RPMI8226 (cell line): ENCODE results near the gene DAD1.
"Not testable (repeated sequence)": the region's sequence is repeated elsewhere in the genome, so short reads cannot be mapped to it uniquely, and the experiment has no call there.

Experiments used
- DNase-seq: peaks from one replicate; pipeline ENCODE4 v3.0.0-alpha.2; 2015

DAD1 gene

GRCh38 chr14:22589096-22589839, at the start of gene DAD1:
Gene DAD1 (minus strand): TSS chr14:22589224. CDS start chr14:22589157, 67 bp downstream.
- DNase-seq: peak; percentile 97

- DNase-seq: not testable (repeated sequence)
Observed at GRCh38 chr14:22635980-22636379, 47.0 kb upstream of the DAD1 start.

GRCh38 chr14:22634233-22634900, 45.3 kb upstream of the DAD1 start:
- no peak for DNase-seq

DNA sequence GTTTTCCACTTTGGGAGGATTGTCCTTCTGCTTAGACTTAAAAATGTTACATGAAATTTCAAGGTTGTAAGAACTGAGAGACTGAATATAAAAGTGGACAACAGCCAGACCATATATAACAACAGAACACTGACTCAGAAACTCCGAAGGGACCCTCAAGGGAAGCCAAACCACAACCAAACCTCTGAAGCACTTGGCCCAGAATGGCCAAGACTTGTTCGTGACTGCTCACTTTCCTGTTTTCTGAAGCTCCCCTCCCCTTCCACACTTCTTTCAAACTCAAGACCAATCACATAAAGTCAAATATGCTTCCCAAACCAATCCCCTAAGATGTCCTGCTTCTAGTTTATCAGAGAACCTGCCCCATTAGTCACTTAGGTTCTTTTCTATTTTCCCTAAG, 41.5 kb upstream of the DAD1 start:
- no peak for DNase-seq

DNA sequence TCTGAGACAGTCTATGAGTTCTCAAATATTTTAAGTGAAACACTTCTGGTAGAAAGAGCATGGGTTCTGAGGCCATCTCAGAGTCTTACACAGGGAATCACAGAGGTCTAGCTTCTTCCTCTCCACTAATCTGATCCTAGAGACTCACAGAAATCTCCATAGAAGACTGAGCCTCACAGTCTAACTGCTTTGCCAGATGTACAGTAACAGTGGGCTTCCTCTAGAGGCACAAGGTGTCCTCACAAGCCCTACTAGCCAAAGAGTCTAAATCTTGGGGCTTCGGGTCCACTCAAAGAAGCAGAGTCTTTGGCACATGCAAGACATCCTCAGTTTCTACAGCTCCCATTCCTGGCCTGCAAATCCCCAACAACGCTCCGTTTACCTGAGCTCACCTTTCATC, 41.0 kb upstream of the DAD1 start:
- no peak for DNase-seq

- no peak for DNase-seq
Observed at GRCh38 chr14:22629361-22629760, 40.3 kb upstream of the DAD1 start.

DNA sequence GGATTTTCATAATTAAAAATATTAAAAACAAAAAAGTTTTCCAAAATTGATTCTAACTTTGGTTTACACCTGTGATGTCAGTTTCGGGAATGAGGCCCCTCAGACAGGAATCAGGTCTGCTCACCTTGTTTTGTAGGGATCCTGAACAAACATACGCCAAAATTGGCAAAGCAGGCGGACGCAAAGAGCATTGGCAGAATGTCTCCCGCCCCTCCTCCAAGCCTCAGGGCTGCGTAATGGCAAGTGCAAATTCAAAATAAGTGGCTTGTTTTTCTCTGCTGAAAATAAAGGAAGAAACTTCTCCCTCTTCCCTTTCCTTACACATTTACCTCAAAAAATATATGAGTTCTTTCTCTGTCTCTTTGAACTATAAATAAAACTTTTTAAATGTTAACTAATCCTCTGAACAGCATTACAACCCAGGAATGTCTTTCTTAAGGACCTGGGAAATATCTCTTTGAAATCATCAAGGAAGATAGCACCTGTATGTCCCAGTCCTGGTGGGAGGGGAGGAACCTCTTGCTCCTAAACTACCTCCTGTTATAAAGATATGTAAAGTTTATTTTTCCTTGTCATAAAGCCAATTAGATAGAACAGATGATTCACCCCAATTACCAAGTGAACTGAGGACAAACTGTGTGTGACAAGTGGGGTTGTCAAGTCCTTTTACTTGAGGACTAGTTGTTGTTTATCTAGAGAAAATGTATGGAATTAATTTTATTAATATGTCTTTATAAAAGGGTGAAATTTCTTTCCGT, 38.7 kb upstream of the DAD1 start:
- no peak for DNase-seq

GRCh38 chr14:22626590-22626989, 37.6 kb upstream of the DAD1 start:
- no peak for DNase-seq

DNA sequence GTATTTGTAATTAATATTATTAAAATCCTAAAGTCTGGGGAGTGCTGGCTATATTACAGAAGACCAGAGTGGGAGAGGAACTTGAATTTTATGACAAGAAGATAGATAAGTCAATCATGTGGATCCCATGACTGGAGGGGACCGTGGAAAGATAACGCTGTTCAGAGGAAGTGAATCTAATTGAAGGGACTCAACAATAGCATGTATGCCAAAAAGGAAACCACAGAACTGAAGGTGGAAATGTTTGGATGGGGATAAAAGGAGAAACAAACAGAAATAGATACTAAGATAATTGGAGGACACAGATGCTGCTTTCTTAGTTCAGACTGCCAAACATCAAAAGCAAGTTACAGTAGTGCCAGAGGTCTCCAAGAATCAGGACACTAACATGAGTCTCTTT, 34.0 kb upstream of the DAD1 start:
- no peak for DNase-seq

GRCh38 chr14:22622255-22622654, 33.2 kb upstream of the DAD1 start:
- no peak for DNase-seq

GRCh38 chr14:22615765-22616164, 26.7 kb upstream of the DAD1 start:
- DNase-seq: not testable (repeated sequence)

- peak; percentile 79 for DNase-seq
Observed at GRCh38 chr14:22614240-22614799, 25.3 kb upstream of the DAD1 start.

- no peak for DNase-seq
Observed at GRCh38 chr14:22613736-22614239, 24.8 kb upstream of the DAD1 start.

DNA sequence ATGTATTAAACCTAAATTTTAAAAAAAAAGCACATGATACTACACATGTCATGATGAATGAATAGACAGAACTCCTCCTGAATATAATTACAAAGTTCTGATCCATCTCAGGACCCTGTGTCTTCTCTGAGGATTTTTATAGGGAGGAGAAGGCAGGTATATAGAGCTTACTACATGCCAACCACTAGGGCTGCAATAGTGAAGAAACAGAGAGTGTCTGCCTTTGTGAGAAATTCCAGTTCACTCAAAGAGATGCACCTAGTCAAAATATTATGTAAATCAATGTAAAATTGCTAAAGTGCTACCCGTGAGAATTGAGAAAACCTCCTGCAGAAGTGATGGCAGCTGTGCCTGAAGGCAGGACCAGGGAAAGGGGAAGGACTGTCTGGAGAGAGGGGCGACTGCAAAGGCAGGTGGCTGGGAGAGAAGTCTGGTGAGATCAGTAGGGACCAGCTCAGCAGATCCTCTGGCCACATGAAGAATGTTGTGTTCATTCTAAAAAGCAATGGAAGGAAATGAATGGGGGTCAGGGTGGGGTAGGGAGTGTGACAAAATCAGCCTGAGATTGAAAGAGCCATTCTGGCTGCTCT, 24.2 kb upstream of the DAD1 start:
- DNase-seq: peak; percentile 30

DNA sequence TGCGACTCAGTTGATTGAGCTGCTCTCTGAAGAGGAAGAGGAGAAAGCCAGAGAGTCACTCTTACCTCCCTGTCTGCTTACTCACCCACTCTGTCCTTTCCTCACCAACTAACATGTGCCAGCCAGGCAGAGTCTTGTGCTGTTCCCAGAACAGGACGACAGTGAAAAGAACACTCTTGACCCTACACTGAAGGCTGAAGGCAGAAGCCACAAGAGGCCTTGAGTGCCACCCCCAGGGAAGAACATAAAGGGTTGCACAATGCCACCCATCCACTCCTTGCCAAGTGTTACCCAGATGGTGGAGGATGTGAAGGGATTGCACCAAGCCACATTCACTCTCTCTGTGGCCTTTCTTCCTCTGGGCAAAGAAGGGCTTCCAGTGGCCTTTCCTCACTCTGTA, 21.9 kb upstream of the DAD1 start:
- DNase-seq: no peak

GRCh38 chr14:22607291-22607690, 18.3 kb upstream of the DAD1 start:
- DNase-seq: peak; percentile 10

DNA sequence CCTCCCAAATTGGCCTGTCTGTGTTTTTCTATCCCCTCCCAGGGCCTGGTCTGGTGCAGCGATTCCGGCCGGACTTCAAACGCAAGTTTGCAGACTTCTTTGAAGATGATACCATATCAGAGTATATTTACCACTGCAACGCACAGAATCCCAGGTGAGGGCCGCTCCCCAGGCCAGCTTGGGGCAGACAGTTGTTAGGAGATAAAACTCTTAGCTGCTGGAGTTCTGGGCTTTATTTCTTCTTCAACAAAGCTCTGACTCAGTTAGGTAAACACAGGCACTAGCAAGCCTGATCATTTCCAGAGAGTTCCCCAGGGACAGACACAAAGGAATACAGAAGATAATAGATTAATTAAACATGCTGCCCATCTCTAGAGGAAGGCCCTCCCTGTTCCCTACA, 17.4 kb upstream of the DAD1 start:
- DNase-seq: no peak

DNA sequence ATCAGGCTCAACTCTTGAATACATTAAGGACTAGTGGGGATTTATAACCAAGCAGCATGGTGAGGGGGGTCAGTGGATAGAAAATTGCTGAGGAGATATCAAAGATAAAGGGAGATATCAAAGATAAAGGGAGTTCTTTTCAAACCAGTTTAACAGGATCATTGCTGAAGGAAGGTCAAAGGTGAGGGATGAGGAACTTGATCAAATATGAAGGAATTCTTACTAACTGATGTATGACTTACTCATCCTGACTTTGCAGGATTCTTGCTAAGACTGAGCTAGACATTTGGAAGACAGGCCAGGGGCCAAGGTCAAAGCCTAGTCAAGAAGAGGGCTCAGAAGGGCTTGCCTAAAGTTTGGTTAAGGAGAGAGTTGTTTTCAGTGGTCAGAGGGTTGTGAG, 13.8 kb upstream of the DAD1 start:
- no peak for DNase-seq

- DNase-seq: no peak
Observed at GRCh38 chr14:22601996-22602395, 13.0 kb upstream of the DAD1 start.

- no peak for DNase-seq
Observed at GRCh38 chr14:22601456-22601855, 12.4 kb upstream of the DAD1 start.

DNA sequence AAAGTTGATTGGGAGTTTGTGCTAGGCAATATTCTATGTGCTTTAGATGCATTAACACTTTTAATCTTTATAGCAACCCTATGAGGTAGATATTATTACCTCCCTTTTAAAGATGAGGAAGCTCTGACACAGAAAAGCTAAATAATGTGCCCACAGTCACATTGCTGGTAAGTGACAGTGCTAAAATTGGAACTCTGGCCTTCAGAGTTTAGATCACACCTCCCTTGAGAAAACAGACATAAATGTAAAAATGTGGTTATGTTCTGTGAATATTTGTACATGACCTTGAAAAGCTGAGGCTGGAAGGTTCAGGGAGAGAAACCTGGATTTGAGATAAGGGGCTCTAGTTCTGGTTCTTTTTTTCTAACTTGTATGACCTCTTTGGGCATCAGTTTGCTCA, 11.0 kb upstream of the DAD1 start:
- no peak for DNase-seq

DNA sequence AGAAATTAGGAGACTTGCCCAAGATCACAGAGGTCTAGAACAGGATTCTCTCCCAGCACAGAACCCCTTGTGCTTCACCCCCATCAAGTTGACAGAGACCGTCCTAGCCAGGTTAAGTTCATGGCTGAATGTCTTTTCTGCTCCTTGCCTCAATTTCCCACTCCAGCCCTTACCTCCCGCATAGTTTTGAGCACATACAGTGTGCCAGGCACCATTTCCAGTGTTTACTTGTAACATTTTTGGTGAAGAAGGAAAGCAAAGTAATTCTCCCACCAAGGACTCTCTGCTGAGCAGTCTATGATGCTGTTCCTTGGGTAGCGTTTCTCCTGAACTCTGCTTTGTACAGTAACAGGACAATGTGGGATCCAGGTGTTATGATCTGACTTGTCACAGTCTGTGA, 10.3 kb upstream of the DAD1 start:
- DNase-seq: no peak

DNA sequence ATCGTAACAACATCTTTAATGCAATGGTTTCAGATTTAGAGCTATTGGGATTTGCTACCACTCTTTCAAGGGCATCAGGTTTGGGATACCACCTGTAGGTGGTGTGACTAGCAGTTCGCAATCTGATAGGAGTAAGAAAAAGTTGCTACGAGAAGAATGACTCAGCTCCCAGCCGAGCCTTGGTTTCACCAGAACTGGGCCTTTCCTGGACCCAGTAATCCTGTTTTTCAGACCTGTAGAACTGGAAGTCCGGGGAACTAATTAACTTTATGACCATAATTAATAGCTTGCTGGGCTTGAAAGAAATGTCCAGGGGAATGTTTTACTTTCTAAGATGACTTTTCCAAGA, 9.8 kb upstream of the DAD1 start:
- DNase-seq: peak; percentile 42
